H9 (cell line): ENCODE data around the gene IQCC. TPM values are rescaled to one million over a fixed set of nuclear protein-coding genes. Genes with fewer than 3 reads are reported as not detected.

Source experiments
- DNase-seq: peaks from one replicate; pipeline ENCODE4 v3.0.0-alpha.2; 2017
- H2AFZ ChIP-seq: one replicate; pipeline ENCODE4 v1.6.1; 2013; ENCODE audit warnings: mild to moderate bottlenecking, low read length, control low read depth, moderate library complexity
- H2AK5ac ChIP-seq: 2 replicates; pipeline ENCODE4 v1.6.1; 2013; ENCODE audit warnings: low read length, control low read depth, mixed read lengths; ENCODE audit not compliant: insufficient read length
- H2BK120ac ChIP-seq: one replicate; pipeline ENCODE4 v1.6.1; 2013; ENCODE audit warnings: low read depth, mild to moderate bottlenecking, low read length, control low read depth, inconsistent platforms; ENCODE audit not compliant: poor library complexity, severe bottlenecking
- H2BK12ac ChIP-seq: 2 replicates; pipeline ENCODE4 v1.6.1; 2013; ENCODE audit warnings: low read length, control low read depth, mixed read lengths, low read depth; ENCODE audit not compliant: insufficient read length
- H2BK15ac ChIP-seq: 2 replicates; pipeline ENCODE4 v1.6.1; 2013; ENCODE audit warnings: low read depth, low read length, control low read depth
- H2BK20ac ChIP-seq: one replicate; pipeline ENCODE4 v1.6.1; 2013; ENCODE audit warnings: low read depth, mild to moderate bottlenecking, low read length, control low read depth, inconsistent platforms; ENCODE audit not compliant: poor library complexity, severe bottlenecking
- H2BK5ac ChIP-seq: 2 replicates; pipeline ENCODE4 v1.6.1; 2013; ENCODE audit warnings: low read length, control low read depth, mixed read lengths; ENCODE audit not compliant: insufficient read length
- H3K14ac ChIP-seq: 2 replicates; pipeline ENCODE4 v1.6.1; 2013; ENCODE audit warnings: low read length, control low read depth; ENCODE audit not compliant: insufficient read depth
- H3K18ac ChIP-seq: 2 replicates; pipeline ENCODE4 v1.6.1; 2013; ENCODE audit warnings: low read depth, mild to moderate bottlenecking, mixed read lengths, low read length, control low read depth; ENCODE audit not compliant: insufficient read length
- H3K23ac ChIP-seq: 2 replicates; pipeline ENCODE4 v1.6.1; 2013; ENCODE audit warnings: low read length, control low read depth, mixed read lengths, low read depth; ENCODE audit not compliant: insufficient read length
- H3K23me2 ChIP-seq: 2 replicates; pipeline ENCODE4 v1.6.1; 2013; ENCODE audit warnings: low read depth, mild to moderate bottlenecking, mixed read lengths, low read length, control low read depth; ENCODE audit not compliant: insufficient read length, poor library complexity, severe bottlenecking
- H3K27ac ChIP-seq: 2 replicates; pipeline ENCODE4 v1.5.1; 2013; ENCODE audit warnings: low read length, control low read depth, mixed read lengths, low read depth; ENCODE audit not compliant: insufficient read length
- H3K27me3 ChIP-seq: 2 replicates; pipeline ENCODE4 v1.6.1; 2013; ENCODE audit warnings: low read length, control low read depth, inconsistent platforms; ENCODE audit not compliant: insufficient read depth
- H3K4ac ChIP-seq: 2 replicates; pipeline ENCODE4 v1.6.1; 2013; ENCODE audit warnings: low read depth, mild to moderate bottlenecking, control low read depth, inconsistent platforms, low read length, moderate library complexity
- H3K4me1 ChIP-seq: 2 replicates; pipeline ENCODE4 v1.6.1; 2013; ENCODE audit warnings: low read length, control low read depth, inconsistent platforms; ENCODE audit not compliant: insufficient read depth
- H3K4me2 ChIP-seq: 2 replicates; pipeline ENCODE4 v1.6.1; 2013; ENCODE audit warnings: low read length, control low read depth, mixed read lengths; ENCODE audit not compliant: insufficient read length, insufficient read depth
- H3K56ac ChIP-seq: 2 replicates; pipeline ENCODE4 v1.6.1; 2013; ENCODE audit warnings: low read depth, mild to moderate bottlenecking, mixed read lengths, low read length, control low read depth; ENCODE audit not compliant: insufficient read length
- H3K79me1 ChIP-seq: 2 replicates; pipeline ENCODE4 v1.6.1; 2013; ENCODE audit warnings: low read depth, mild to moderate bottlenecking, moderate library complexity, low read length, control low read depth, inconsistent platforms; ENCODE audit not compliant: insufficient read depth, poor library complexity, severe bottlenecking
- H3K79me2 ChIP-seq: 2 replicates; pipeline ENCODE4 v1.6.1; 2013; ENCODE audit warnings: low read length, control low read depth, inconsistent platforms; ENCODE audit not compliant: insufficient read depth
- H3K9ac ChIP-seq: 2 replicates; pipeline ENCODE4 v1.6.1; 2013; ENCODE audit warnings: low read length, control low read depth, mixed read lengths; ENCODE audit not compliant: insufficient read length; ENCODE audit errors: extremely low read depth
- H3K9me3 ChIP-seq: one replicate; pipeline ENCODE4 v1.6.1; 2013; ENCODE audit warnings: low read depth, low read length, inconsistent platforms; ENCODE audit not compliant: control insufficient read depth
- H3T11ph ChIP-seq: one replicate; pipeline ENCODE4 v1.6.1; 2013; ENCODE audit warnings: mild to moderate bottlenecking, low read length, control low read depth, inconsistent platforms
- H4K20me1 ChIP-seq: one replicate; pipeline ENCODE4 v1.6.1; 2013; ENCODE audit not compliant: control insufficient read depth, insufficient read length, insufficient read depth
- H4K5ac ChIP-seq: 2 replicates; pipeline ENCODE4 v1.6.1; 2013; ENCODE audit warnings: low read depth, mild to moderate bottlenecking, mixed read lengths, low read length, control low read depth; ENCODE audit not compliant: insufficient read length
- H4K8ac ChIP-seq: replicated peaks from 2 replicates; pipeline ENCODE4 v1.6.1; 2013; ENCODE audit warnings: low read length, control low read depth, mixed read lengths, low read depth; ENCODE audit not compliant: insufficient read length
- H4K91ac ChIP-seq: 2 replicates; pipeline ENCODE4 v1.6.1; 2013; ENCODE audit warnings: low read depth, mild to moderate bottlenecking, moderate library complexity, mixed read lengths, low read length, control low read depth; ENCODE audit not compliant: insufficient read length
- H3K27ac Mint-ChIP-seq, 3 experiments: 2 replicates in 2 of 3; 3 replicates in 1 of 3; pipeline ENCODE4 v1.8.0; 2020 to 2021; ENCODE audit warnings: mixed read lengths in 3 of 3, mild to moderate bottlenecking in 1 of 3, moderate library complexity in 1 of 3
- H3K27me3 Mint-ChIP-seq: 2 replicates; pipeline ENCODE4 v1.8.0; 2021; ENCODE audit warnings: low read depth, mild to moderate bottlenecking, moderate library complexity, mixed read lengths
- H3K36me3 Mint-ChIP-seq, 3 experiments: 2 replicates in 2 of 3; 3 replicates in 1 of 3; pipeline ENCODE4 v1.8.0; 2020 to 2021; ENCODE audit warnings: low read depth in 3 of 3, mixed read lengths in 3 of 3; ENCODE audit not compliant: insufficient read depth in 1 of 3
- H3K4me1 Mint-ChIP-seq, 2 experiments: 2 replicates each; pipeline ENCODE4 v1.8.0; 2020; ENCODE audit warnings: mixed read lengths in 2 of 2
- H3K4me3 Mint-ChIP-seq, 2 experiments: 2 replicates in 1 of 2; 3 replicates in 1 of 2; pipeline ENCODE4 v1.8.0; 2020 to 2021; ENCODE audit warnings: mild to moderate bottlenecking in 2 of 2, mixed read lengths in 2 of 2, moderate library complexity in 1 of 2
- H3K9me3 Mint-ChIP-seq, 2 experiments: 2 replicates in 1 of 2; 3 replicates in 1 of 2; pipeline ENCODE4 v1.8.0; 2020; ENCODE audit warnings: mild to moderate bottlenecking in 2 of 2, mixed read lengths in 2 of 2, moderate library complexity in 1 of 2
- CTCF ChIP-seq: fragments of 200-600 bp; sonication (generic); conservative IDR thresholded peaks from 3 replicates; pipeline ENCODE4 v1.8.0; 2021; ENCODE audit warnings: antibody characterized with exemption, mild to moderate bottlenecking
- WGBS: extraction: QIAGEN DNeasy Blood & Tissue Kit; methylation state at CpG from one replicate; pipeline ENCODE4 v1.1.7; 2013; ENCODE audit warnings: missing lambda C conversion rate, low lambda C conversion rate, mixed read lengths; ENCODE audit not compliant: insufficient read length; ENCODE audit errors: extremely low coverage; 5-methylcytosine and 5-hydroxymethylcytosine counted together
- total RNA-seq: library from RNA; stranded (reverse); gene quantifications from 2 replicates; pipeline ENCODE4 v1.2.1, GENCODE V29; 2021

IQCC gene
- total RNA-seq, 1 experiment from 2014 or later: 5.3 TPM

- TF ChIP-seq CTCF: no peak
- DNase-seq: no peak
- no peaks in the 10 kb centered on the region for H3K27me3 Mint-ChIP-seq
- H3K4me3 Mint-ChIP-seq: peak overlapping the region; percentile 92; a peak in 4 of 5 replicates
- H3K4me1 Mint-ChIP-seq: peaks cover 28 to 33% of the 10 kb centered on the region in 2 experiments
- H3K23me2 ChIP-seq: peaks cover 7% of the 10 kb centered on the region
- no peak overlapping the region for H3K14ac ChIP-seq
- no peaks in the 10 kb centered on the region for H3K27me3 ChIP-seq
- no peak overlapping the region for H3K27ac ChIP-seq
- H2BK20ac ChIP-seq: no peak overlapping the region
- no peak overlapping the region for H2BK12ac ChIP-seq
- peaks cover 41 to 59% (median 54%) of the 10 kb centered on the region in 3 experiments for H3K36me3 Mint-ChIP-seq
- no CpG with 5 or more reads among the region's 5 CpGs for WGBS
- peaks cover 4% of the 10 kb centered on the region; the same call in 1 of the 2 replicates for H3K79me2 ChIP-seq
- no peak overlapping the region for H2AFZ ChIP-seq
- H3T11ph ChIP-seq: no peak overlapping the region
- H4K8ac ChIP-seq: no peak overlapping the region
- H3K9me3 Mint-ChIP-seq: no peaks in the 10 kb centered on the region
- no peak overlapping the region for H3K9ac ChIP-seq
- H2BK120ac ChIP-seq: no peak overlapping the region
- no peaks in the 10 kb centered on the region for H4K20me1 ChIP-seq
- peaks cover 6% of the 10 kb centered on the region for H3K4me1 ChIP-seq
- no peak overlapping the region for H3K23ac ChIP-seq
- H3K56ac ChIP-seq: no peak overlapping the region
- H2AK5ac ChIP-seq: no peak overlapping the region
- H2BK15ac ChIP-seq: no peak overlapping the region
- H4K91ac ChIP-seq: no peak overlapping the region
- H2BK5ac ChIP-seq: no peak overlapping the region
- H3K4ac ChIP-seq: no peak overlapping the region
- no peaks in the 10 kb centered on the region for H3K9me3 ChIP-seq
- no peak overlapping the region for H4K5ac ChIP-seq
- H3K18ac ChIP-seq: no peak overlapping the region
- no peak overlapping the region for H3K4me2 ChIP-seq
- H3K27ac Mint-ChIP-seq: peak overlapping the region in 2 of 3 experiments; percentile 4 to 75; a peak in 2 of 7 replicates
- H3K79me1 ChIP-seq: peaks cover 6% of the 10 kb centered on the region
These were observed 23.9 kb upstream of the IQCC start for GRCh38 chr1:32181563-32181962.
